Esophagus squamous epithelium (tissue), 4 donors: ENCODE measurements around the gene NXN.

ENCODE experiments used
- POLR2A ChIP-seq, 4 donors: fragments of 450-650 bp; IDR thresholded peaks; one replicate each; pipeline ENCODE4 v1.6.1; 2017; ENCODE audit warnings: antibody characterized with exemption in 4 of 4, mild to moderate bottlenecking in 4 of 4, moderate library complexity in 3 of 4
- TF ChIP-seq, protein P1 (sequence below), 6 experiments: fragments of 450-650 bp in 4 of 6; fragments of 200-600 bp in 2 of 6; sonication (generic) in 2 of 6; IDR thresholded peaks; one replicate each; pipeline ENCODE4 v1.5.1; 2016 to 2019; ENCODE audit warnings: antibody characterized with exemption in 6 of 6, mild to moderate bottlenecking in 4 of 6, moderate library complexity in 4 of 6

GRCh38 chr17:998111-998510, 18.5 kb upstream of the NXN start:
- no peak for TF ChIP-seq POLR2A (IDR thresholded peaks at IDR 0.05)
- TF ChIP-seq, protein P1, sequence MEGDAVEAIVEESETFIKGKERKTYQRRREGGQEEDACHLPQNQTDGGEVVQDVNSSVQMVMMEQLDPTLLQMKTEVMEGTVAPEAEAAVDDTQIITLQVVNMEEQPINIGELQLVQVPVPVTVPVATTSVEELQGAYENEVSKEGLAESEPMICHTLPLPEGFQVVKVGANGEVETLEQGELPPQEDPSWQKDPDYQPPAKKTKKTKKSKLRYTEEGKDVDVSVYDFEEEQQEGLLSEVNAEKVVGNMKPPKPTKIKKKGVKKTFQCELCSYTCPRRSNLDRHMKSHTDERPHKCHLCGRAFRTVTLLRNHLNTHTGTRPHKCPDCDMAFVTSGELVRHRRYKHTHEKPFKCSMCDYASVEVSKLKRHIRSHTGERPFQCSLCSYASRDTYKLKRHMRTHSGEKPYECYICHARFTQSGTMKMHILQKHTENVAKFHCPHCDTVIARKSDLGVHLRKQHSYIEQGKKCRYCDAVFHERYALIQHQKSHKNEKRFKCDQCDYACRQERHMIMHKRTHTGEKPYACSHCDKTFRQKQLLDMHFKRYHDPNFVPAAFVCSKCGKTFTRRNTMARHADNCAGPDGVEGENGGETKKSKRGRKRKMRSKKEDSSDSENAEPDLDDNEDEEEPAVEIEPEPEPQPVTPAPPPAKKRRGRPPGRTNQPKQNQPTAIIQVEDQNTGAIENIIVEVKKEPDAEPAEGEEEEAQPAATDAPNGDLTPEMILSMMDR (IDR thresholded peaks at IDR 0.05), result no peak
